Measurements from ENCODE around the gene CWH43. TPM values are rescaled to one million over a fixed set of nuclear protein-coding genes. Genes with fewer than 3 reads are reported as not detected.

CWH43 gene
- total and polyA plus RNA-seq, 2 donors (not counting 3 experiments of a cell fraction or from before 2014, with no cell fraction given), result not detected

DNA sequence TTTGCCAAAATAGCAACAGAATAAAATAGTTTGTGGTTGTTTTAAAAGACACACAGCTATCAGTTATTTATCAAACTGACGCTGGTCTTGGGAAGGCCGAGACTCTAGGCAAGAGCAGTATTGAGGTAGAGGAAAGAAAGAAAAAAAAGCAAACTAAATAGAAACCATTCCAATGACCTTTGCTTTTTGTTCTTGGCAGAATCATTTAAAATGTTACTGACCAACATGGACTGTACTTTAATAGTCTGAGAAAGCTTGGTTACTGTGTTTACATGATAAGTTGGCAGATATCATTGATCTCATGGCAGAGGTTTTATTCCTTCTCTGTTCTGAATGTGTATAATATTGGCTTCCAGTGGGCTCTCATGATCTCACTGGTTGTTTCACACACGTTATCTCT lies 11.9 kb downstream of the CWH43 start:
- no peaks in the 10 kb centered on the region for H3K79me2 ChIP-seq (ENCODE audit: control insufficient read depth, insufficient read depth, low read length)
- FAIRE-seq (no peak), DNase-seq (ENCODE audit: low read depth, low spot score) (no peak)
- ChIA-PET POLR2A (no interaction called here), CTCF (interaction anchor here (1.4 kb wide), 1 partner anchor 11 kb away, joined by 3 read pairs; no protein-coding TSS in a partner anchor)
- no peaks in the 10 kb centered on the region for H3K9me1 ChIP-seq (replicated peaks; ENCODE audit: control insufficient read depth, extremely low read depth, insufficient read depth, low read length)
- TF ChIP-seq POLR2AphosphoS5 (IDR thresholded peaks at IDR 0.05; ENCODE audit: insufficient read depth, low read depth, low read length) (no peak), JUN (IDR thresholded peaks at IDR 0.05; ENCODE audit: borderline replicate concordance, insufficient read depth, insufficient read length, low read depth) (no peak), EZH2 (IDR thresholded peaks at IDR 0.05; ENCODE audit: borderline replicate concordance, low read depth, low read length, severe bottlenecking) (no peak), MAX (IDR thresholded peaks at IDR 0.05; ENCODE audit: insufficient read depth, insufficient read length) (no peak), FOS (IDR thresholded peaks at IDR 0.05; ENCODE audit: borderline replicate concordance, insufficient read depth, low read length) (no peak), POLR2A (IDR thresholded peaks at IDR 0.05; ENCODE audit: low read depth, low read length) (no peak)
- no peak overlapping the region for H3K4me2 ChIP-seq (ENCODE audit: insufficient read depth, low read length)
- H3K27ac ChIP-seq (ENCODE audit: insufficient read depth, low read depth, low read length), result no peak overlapping the region
- H4K20me1 ChIP-seq (replicated peaks; ENCODE audit: control insufficient read depth, extremely low read depth, insufficient read depth, low read length), result no peaks in the 10 kb centered on the region
- H3K9ac ChIP-seq (replicated peaks; ENCODE audit: extremely low read depth, insufficient read depth, low read length), result no peak overlapping the region
- no TSS peak for BruUV-seq (replicated peaks)
- no peaks in the 10 kb centered on the region for H3K36me3 ChIP-seq (ENCODE audit: control insufficient read depth in 2 of 2, extremely low read depth in 1 of 2, insufficient read depth in 2 of 2, low read length in 2 of 2)
- peaks cover 3 to 5% of the 10 kb centered on the region in 2 experiments for H3K27me3 ChIP-seq (ENCODE audit: control insufficient read depth in 2 of 2, insufficient read depth in 2 of 2, low read length in 2 of 2)
- no peak overlapping the region for H3K4me3 ChIP-seq (replicated peaks in 1 of 3; ENCODE audit: insufficient read depth in 1 of 3, low read depth in 1 of 3, low read length in 3 of 3)
- dilution Hi-C loops (cut with MboI; ENCODE audit: extremely low pct_ligation_motif_present, low sequenced_read_pairs) (no loop called here), intact Hi-C loops (cut with micrococcal nuclease) (no loop called here)
- H2AFZ ChIP-seq (ENCODE audit: low read depth, low read length), result no peak overlapping the region
- no peaks in the 10 kb centered on the region for H3K4me1 ChIP-seq (ENCODE audit: control insufficient read depth, extremely low read depth, insufficient read depth, low read length)
- H3K9me3 ChIP-seq (replicated peaks; ENCODE audit: control insufficient read depth, insufficient read depth, low read length), result no peaks in the 10 kb centered on the region

DNA sequence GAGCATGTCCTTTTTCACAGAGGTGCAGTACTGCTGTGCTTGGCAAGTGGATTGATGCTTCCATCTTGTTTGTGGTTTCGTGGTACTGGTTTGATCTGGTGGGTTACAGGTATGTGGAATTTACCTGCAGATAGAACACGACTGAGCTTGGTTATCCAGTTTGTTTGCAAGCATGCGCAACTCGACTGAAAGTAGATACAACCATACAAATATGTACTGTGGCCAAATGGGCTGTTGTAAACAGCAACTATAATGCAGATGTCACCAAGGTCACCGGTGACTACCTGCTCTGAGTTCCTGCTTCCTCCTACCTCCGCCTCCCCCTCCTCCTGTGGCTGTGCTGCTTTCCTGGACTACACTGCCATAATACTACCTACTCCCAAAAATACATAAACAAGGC lies 12.4 kb downstream of the CWH43 start:
- Histone ChIP-seq H3K36me3 (ENCODE audit: control insufficient read depth in 2 of 2, extremely low read depth in 1 of 2, insufficient read depth in 2 of 2, low read length in 2 of 2) (no peaks in the 10 kb centered on the region), H3K9me3 (replicated peaks; ENCODE audit: control insufficient read depth, insufficient read depth, low read length) (no peaks in the 10 kb centered on the region), H3K4me2 (ENCODE audit: insufficient read depth, low read length) (no peak overlapping the region), H3K27me3 (ENCODE audit: control insufficient read depth in 2 of 2, insufficient read depth in 2 of 2, low read length in 2 of 2) (peaks cover 3 to 4% of the 10 kb centered on the region in 2 experiments), H3K4me1 (ENCODE audit: control insufficient read depth, extremely low read depth, insufficient read depth, low read length) (no peaks in the 10 kb centered on the region), H3K4me3 (replicated peaks in 1 of 3; ENCODE audit: insufficient read depth in 1 of 3, low read depth in 1 of 3, low read length in 3 of 3) (no peak overlapping the region), H3K9me1 (replicated peaks; ENCODE audit: control insufficient read depth, extremely low read depth, insufficient read depth, low read length) (no peaks in the 10 kb centered on the region), H3K9ac (replicated peaks; ENCODE audit: extremely low read depth, insufficient read depth, low read length) (no peak overlapping the region), H4K20me1 (replicated peaks; ENCODE audit: control insufficient read depth, extremely low read depth, insufficient read depth, low read length) (no peaks in the 10 kb centered on the region), H2AFZ (ENCODE audit: low read depth, low read length) (no peak overlapping the region), H3K27ac (ENCODE audit: insufficient read depth, low read depth, low read length) (no peak overlapping the region), H3K79me2 (ENCODE audit: control insufficient read depth, insufficient read depth, low read length) (no peaks in the 10 kb centered on the region)
- dilution Hi-C loops (cut with MboI; ENCODE audit: extremely low pct_ligation_motif_present, low sequenced_read_pairs), result no loop called here
- FAIRE-seq, result no peak
- no peak for DNase-seq (ENCODE audit: low read depth, low spot score)
- ChIA-PET CTCF (interaction anchor here (1.4 kb wide), 1 partner anchor 11 kb away, joined by 3 read pairs; no protein-coding TSS in a partner anchor), POLR2A (no interaction called here)
- TF ChIP-seq POLR2A (IDR thresholded peaks at IDR 0.05; ENCODE audit: low read depth, low read length) (no peak), MAX (IDR thresholded peaks at IDR 0.05; ENCODE audit: insufficient read depth, insufficient read length) (no peak), FOS (IDR thresholded peaks at IDR 0.05; ENCODE audit: borderline replicate concordance, insufficient read depth, low read length) (no peak), JUN (IDR thresholded peaks at IDR 0.05; ENCODE audit: borderline replicate concordance, insufficient read depth, insufficient read length, low read depth) (no peak), GATA2 (IDR thresholded peaks at IDR 0.05; ENCODE audit: insufficient read depth, insufficient read length, low read depth, low read length) (no peak), MYC (IDR thresholded peaks at IDR 0.05; ENCODE audit: low read depth, low read length) (no peak), POLR2AphosphoS5 (IDR thresholded peaks at IDR 0.05; ENCODE audit: insufficient read depth, low read depth, low read length) (no peak), EZH2 (IDR thresholded peaks at IDR 0.05; ENCODE audit: borderline replicate concordance, low read depth, low read length, severe bottlenecking) (no peak)
- TF ChIP-seq, protein P1, sequence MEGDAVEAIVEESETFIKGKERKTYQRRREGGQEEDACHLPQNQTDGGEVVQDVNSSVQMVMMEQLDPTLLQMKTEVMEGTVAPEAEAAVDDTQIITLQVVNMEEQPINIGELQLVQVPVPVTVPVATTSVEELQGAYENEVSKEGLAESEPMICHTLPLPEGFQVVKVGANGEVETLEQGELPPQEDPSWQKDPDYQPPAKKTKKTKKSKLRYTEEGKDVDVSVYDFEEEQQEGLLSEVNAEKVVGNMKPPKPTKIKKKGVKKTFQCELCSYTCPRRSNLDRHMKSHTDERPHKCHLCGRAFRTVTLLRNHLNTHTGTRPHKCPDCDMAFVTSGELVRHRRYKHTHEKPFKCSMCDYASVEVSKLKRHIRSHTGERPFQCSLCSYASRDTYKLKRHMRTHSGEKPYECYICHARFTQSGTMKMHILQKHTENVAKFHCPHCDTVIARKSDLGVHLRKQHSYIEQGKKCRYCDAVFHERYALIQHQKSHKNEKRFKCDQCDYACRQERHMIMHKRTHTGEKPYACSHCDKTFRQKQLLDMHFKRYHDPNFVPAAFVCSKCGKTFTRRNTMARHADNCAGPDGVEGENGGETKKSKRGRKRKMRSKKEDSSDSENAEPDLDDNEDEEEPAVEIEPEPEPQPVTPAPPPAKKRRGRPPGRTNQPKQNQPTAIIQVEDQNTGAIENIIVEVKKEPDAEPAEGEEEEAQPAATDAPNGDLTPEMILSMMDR (IDR thresholded peaks at IDR 0.05; ENCODE audit: extremely low read depth in 1 of 2, insufficient read depth in 1 of 2, low read depth in 1 of 2, low read length in 2 of 2), result no peak
- no TSS peak for BruUV-seq (replicated peaks)
- intact Hi-C loops (cut with micrococcal nuclease), result no loop called here
